GM19035 (cell line): Measurements from ENCODE around the gene KRCC1.
"Not testable (repeated sequence)": the region's sequence is repeated elsewhere in the genome, so short reads cannot be mapped to it uniquely, and the experiment has no call there.

ENCODE experiments used
- ATAC-seq: cut with Tn5 transposase; IDR thresholded peaks from one replicate; pipeline ENCODE4 v1.9.1; 2021; ENCODE audit not compliant: unreplicated experiment

Gene KRCC1

DNA sequence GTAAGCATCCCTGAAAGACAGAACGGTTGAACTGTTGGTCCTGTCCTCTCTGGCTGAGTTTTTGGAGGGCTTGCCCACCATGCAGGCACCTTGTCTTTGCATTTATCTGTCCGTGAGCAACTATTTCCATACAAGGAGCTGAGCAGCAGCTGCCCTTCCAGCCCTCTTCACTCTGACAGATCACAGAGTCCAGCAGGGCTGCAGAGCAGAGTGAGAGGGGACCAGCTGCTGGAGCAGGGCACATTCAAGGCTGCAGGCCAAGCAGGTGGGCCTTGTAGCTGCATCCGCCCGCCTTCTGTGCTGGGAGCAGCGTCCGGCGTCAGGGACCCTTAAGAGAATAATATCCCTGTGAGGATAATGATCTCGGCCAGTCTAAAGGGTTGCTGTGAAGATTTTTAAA lies 21.5 kb upstream of the KRCC1 start:
- ATAC-seq: no peak

DNA sequence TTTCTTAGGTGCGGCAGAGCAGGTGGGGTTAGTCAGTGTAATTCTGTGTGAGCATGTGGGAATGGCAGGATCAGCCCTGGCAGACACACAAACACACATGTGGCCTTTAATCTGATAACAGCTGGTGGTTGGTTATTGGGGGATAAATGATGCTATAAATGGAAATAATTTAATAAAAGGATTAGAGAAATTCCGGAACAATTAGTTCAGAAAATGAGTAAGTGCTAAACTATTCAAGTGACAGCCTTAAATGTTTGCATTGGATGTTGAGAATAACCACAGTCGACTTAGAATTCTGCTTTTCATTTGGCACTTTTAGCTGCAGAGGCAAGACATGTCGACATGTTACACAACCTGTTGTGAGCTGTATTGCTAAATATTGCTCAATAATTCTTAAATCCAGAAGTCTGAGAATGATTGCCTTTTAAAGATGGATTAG lies 19.3 kb upstream of the KRCC1 start:
- no peak for ATAC-seq

DNA sequence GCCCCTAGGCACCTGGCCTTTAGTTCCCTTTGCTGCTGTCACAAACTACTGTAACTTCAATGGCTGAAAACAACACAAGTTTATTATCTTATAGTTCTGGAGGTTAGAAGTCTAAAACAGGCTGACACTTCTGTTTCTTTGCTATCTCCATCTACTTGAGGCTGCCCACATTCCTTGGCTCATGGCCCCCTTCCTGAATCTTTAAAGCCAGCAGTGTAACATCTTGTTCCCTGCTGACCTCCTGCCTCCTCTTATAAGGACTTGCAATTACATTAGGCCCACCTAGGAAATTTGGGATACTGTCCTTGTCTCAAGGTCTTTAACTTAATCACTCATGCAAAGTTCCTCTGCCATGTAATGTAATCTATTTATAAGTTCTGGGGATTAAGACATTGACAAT lies 18.6 kb upstream of the KRCC1 start:
- ATAC-seq: no peak

DNA sequence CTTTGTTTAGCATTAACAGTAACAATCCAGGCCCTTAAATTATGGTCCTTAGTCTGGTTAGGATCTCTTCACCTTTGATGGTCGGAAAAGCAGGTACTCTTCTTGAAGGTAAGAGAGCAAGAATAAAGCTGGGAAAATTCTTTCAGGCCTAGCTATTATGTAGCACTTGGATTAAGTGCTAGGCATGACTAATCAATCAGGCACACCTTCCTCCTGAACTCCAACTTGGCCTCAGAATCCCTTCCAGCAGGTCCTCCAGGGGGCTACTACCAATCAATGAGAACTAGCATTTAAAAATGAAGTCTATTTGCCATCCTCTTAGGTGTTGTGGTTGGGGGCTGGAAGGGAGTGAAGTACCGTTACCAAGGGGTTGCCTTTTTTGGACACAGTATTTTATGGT lies 15.8 kb upstream of the KRCC1 start:
- no peak for ATAC-seq

DNA sequence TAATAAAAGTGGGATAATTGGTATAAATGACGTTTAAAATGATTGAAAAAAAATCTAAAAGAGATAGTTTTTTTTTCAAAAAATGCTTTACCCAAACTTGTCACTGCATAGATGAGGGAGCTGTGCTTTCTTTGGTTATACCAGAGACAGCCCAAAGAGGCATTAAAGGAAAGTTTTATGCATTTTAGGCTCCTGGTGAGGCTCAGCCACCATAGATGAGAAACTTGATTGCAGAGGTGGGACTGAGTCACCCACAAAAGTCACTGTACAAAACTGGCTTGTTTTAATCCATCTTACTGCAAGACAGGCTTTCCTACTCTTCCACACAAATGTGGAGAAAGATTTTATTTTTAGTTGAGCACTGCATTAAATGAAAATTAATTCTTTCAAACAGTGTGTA lies 14.5 kb upstream of the KRCC1 start:
- ATAC-seq: no peak

DNA sequence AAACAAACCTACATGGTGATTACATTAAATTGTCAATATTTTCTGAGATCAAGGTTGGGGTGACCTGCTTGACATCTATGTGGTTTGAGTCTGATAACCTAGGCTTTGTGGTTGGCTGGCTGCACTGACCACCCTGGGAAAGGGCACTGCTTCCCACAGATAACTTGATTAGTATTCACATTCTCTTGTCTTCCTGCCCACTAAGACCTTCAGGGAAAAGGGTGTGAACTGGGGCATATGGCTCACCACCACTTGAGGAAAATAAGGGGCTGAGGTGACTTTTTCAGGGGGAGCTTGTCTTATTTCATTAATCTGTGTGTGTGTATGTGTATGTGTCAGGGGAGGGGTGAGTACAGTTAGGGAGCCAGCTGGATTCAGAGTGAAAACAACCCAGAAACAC lies 13.5 kb upstream of the KRCC1 start:
- no peak for ATAC-seq

DNA sequence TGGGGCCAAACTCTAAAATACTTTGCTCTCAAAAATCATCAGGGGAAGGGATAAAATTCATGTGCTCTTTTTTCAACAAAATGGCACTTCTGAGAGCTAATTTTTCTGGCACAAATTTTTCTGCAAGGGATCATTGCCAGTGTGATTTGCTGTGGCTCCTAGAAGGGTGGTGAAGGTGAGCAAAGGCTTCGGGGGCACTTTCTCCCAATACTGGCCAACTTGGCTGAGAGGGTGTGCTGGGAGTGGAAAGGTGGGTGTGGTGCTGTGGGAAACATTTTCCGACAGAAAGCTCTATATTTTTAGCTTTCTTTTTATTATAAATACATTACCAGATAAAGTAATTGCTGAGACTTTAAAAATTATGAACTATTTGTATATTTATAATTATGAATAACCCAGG lies 12.5 kb upstream of the KRCC1 start:
- no peak for ATAC-seq

DNA sequence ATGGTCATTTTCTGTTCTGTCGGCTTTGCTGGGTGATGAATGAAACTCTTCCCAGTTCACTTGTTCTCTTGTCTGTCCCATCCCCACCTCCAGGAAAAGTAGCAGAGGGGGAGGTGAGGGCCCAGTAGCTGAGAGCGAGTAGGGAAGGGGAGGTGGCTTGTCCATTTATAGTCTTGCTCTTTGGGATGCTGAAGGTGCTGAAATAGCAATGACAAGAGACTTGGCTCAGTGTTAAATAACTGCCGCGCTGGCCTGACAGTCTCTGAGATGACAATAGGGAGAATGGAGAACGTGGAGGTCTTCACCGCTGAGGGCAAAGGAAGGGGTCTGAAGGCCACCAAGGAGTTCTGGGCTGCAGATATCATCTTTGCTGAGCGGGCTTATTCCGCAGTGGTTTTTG lies 12.0 kb upstream of the KRCC1 start, which contains the start of gene SMYD1:
Gene SMYD1, plus strand, starts transcription at position 228 of the 400 bp plus-strand sequence. Its CDS starts 40 bp downstream, at position 268.
- ATAC-seq: no peak

DNA sequence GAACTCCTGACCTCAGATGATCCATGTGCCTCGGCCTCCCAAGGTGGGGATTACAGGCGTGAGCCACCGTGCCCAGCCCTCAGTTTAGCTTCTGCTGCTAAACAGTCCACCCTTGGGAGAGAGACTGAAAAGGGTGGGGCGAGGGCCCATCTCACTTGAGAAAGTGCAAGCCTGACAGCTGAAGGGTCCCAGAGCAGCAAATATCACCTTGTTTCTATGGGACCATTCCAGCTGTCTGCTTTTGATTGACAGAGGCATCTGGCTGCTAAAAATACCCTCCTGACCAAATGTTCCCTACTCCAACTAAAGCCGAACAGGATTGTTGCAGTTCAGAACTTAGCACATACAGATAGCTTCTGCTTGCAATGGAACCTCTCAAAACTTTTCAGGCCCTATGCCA lies 11.6 kb upstream of the KRCC1 start:
- ATAC-seq: no peak

DNA sequence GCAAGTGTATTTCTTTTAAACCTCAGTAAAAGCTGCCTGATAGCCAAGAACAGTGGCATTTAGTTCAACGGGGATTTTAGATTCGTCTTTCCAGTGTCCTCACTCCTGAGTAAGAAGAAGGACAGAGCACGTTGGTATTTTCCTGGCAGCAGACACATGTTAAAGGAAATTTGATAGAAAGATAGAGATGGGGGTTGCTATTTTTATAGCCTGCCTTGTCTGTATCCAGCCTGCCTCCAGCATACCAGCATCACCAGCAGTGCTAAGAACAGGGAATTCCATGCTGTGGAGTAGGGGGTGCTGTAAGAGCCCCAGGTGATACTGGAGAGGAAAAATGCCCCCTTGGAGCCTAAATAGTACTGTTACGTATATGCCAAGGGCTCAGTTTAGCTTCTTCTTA lies 11.0 kb upstream of the KRCC1 start:
- ATAC-seq: no peak

DNA sequence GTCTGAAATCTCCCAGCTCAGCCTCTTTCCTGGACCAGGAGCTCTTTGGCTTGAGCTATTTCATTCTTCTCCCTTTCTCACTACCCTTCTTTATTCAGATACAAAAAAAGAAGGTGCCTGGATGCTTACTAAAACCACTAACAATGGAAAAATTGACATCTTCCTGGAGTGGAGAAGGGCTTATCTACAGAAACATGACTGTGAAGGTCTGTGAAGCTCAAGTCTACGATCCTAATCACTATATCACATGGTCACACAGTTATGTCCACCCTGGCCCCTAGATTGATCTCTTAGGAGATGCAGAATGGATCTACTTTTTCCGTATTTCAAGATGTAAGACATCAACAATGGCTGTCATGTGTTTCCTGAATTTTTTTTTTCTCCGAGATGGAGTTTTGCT lies 5.7 kb upstream of the KRCC1 start:
- no peak for ATAC-seq

DNA sequence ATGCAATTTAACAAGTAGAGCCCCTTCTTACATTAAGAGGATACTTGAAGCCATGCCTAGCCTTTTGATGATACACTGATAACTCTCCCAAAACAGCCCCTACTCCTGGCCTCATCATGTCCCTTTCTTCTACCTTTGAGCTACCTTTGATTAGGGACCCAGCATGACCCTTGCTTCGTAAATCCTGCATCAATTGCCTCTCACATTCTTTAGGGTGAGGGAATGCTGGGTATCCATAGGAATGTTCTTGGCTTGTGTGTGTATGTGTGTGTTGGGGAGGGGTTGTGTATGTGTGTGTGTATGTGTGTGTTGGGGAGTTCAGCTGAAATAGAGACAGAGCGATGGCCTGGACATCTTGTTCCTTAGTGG lies 5.3 kb upstream of the KRCC1 start:
- ATAC-seq: no peak

DNA sequence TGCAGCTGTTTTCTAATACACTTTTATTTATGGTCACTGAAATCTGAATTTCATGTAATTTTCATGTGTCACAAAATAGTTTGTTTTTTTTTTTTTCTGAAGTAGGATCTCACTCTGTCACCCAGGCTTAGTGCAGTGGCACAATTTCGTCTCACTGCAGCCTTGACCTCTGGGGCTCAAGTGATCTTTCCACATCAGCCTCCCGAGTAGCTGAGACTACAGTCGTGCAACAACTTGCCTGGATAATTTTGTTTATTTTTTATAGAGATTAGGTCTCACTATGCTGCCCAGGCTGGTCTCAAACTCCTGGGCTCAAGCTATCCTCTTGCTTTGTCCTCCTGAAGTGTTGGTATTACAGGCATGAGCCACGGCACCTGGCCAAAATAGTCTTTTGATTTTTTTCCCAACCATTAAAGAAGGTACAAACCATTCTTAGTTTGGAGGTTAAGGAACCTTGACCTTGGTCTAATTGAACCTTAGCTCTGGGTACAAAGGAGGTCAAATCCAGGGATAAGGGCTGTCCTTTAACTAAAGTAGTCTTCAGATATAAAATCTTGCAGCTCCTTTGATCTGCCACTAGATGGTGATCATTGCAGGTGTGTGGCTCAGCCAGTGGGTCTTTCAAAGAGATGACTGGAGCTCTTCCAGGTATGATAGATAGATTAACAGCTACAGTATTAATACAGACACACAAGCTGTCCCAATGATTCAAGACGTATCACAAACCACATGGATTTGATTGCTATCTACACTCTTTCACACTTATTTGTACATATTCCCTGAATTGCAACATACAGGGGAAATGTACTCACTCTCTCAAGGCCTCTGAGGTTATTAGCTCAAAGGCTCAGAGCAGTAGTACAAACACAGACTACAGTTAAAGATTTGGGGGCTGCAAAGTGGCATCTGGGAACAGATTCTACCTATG lies 4.7 kb upstream of the KRCC1 start:
- peak; percentile 35 for ATAC-seq

DNA sequence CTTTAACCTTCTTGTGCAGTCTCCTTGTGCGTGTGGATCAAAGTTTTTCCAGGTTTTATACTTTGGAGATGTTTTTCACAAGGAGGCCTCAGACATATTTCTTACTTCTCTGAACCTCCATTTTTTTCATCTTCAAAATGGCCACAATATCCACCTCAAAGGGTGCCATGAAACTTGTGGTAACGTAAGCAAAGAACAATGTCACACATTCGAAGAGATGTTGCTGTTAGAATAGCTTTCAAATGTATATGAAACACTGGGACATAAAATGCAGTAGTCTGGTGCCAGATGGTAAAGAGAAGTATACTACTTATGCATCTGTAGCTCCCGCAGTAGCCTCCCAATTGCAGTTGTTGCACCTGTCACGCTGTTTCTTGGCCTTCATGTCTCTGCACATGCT lies 2.6 kb upstream of the KRCC1 start:
- ATAC-seq: no peak

DNA sequence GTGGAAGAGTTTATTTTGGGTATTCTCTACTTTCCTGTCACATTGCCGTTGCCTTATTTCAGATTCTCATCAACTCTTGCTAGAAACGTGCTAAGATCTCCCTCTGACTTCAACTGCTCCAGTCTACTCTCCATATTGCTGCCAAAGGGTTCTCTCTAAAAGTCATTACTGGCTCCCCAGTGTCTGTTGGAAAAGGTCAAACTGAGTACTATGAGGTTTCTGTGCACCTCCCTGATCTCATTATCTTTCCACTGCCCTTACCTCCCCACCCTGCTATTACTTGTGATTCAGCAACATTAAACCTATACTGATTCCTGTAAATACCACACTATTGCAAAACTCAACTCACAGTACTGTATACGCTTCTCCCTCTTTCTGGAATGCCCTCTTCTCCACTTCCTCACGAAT lies 1.9 kb upstream of the KRCC1 start:
- no peak for ATAC-seq

DNA sequence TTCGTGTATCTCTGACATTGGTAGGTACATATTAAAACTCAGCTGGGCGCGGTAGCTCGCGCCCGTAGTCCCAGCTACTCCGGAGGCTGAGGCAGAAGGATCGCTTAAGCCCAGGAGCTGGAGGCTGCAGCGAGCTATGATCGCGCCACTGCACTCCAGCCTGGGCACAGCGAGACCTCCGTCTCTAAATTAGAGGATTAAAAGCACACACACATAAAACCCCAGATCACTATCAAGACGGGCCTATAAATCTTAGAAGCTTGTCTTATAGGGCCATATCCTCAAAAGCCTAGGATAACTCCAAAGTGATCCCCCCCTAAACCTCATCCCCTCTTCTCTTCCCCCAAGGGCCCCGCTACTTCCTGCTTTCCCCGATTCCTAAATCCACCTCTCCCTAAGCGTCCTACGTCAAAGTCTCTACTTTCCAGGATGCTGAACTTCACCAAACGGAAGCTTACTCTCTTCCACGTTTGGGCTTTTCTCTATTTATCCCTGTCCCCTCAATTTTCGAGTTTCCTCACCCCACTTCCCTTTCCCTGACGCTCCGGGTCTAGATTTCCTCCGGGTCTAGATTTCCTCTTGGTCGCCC lies 707 bp downstream of the KRCC1 start:
- no peak for ATAC-seq

DNA sequence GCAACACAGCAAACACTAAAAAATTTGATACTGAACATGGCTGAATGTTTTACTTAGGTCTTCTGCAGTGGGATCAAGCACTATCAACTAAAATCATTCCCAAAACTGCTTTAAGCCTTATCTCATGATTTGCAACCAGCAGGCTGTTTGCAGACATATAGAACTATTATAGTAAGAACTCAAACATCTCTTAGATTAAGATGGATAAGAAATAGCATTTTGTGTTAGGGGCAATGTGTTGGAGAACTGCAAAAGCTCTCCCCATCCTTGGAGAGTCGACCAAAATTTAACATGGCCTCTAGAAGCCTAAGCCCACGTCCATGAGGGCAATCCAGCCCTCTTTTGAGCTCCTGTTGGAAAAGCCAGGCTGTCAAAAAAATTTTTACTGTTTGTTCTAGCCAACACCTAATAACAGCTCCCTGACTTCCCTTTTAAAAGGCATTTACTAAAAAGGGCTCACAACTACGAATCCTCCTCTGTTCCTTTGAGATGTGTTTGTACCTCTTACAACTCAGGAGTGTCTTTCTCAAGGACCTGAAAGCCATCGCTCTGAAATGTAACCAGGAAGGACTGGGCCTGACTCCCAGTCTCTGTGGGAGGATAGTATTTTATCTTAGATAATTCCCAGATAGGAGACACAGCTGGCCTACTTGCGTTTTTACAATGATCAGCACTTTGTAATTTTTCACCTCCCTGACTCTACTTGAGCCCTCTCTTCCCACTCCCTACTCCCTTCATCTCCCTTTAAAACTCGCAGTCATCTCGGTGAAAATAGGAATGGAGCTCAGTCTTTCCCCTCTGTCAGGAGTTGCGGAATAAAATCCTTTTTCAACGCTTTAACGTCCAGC lies 1.4 kb downstream of the KRCC1 start:
- ATAC-seq: no peak

DNA sequence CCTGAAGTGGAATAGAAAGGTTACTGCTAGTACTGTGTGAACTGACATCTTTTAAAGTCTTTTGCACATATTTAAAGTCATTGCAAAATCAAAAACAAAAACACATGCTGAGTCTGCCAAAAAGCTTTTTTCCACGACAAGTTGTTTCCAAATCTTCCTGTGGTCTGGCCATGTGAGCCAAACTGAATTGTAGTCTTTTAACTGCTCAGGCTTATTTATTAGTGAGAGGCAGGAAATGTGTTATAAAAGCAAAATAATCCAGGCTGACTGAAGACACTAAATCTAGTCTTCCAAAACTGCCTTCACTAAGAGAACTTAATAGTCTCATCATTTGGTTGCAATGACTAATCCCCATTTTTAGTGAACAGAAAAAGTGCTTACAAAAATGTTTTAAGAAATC lies 2.3 kb downstream of the KRCC1 start:
- no peak for ATAC-seq

DNA sequence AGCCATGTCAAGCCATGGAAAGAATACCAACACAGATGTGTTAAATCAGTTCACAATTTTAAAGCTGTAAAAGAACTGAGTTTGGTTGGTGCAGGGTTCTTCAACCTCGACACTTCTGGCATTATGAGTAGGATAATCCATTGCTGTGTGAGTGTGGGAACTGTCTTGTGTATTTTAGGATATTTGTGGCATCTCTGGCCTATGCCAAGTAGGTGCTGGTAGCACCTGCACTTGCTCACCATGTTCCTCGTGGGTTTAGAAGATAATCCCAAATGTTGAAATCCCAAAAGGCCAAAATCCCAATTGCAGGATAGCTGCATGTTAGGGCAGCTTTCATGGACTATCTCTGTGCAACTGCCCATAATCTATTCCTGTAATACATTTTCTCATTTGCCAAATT lies 3.8 kb downstream of the KRCC1 start:
- no peak for ATAC-seq

DNA sequence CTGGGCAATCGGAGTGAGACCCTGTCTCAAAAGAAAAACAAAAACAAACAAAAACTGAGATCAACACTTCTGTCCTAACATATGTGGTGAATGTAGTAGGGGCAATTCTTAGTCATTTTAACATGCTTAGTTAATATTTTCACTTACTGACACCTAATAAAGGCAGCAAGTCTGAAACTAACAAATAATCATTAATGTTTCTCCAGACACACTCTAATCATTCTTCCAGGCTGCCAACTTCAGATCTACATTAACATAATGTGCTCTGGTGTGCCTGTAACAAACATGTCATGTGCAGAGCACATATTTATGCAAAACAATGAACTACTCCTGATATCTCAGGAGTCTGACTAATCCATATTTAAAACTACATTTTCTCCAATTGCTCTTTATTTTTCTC lies 6.0 kb downstream of the KRCC1 start:
- ATAC-seq: no peak

DNA sequence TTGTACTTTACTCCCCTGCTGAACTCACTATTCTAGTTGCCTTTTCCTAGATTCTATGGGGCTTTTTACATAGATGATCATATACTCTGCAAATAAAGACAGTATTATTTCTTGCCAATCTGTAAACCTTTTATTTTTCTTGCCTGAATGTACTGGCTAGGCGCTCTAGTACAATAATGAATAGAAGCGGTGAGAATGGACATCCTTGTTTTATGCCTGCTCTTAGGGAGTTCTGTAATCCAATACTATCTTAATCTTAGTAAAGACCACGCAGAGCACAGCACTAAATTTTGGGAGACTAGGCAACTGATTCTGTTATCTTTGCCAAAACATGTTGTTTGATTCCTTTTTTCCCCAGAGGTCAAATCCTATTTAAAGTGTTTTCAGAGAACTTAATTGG lies 7.0 kb downstream of the KRCC1 start:
- no peak for ATAC-seq

DNA sequence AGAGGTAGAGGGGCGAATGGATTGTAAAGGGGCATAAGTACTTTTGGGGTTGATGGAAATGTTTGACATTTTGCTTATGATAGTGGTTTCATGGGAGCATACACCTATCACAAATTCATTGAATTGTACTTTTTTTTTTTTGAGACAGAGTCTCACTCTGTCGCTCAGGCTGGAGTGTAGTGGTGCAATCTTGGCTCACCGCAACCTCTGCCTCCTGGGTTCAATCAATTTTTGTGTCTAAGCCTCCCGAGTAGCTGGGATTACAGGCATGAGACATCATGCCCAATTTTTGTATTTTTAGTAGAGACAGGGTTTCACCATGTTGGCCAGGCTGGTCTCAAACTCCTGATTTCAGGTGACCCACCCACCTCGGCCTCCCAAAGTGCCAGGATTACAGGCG lies 10.0 kb downstream of the KRCC1 start:
- not testable (repeated sequence) for ATAC-seq
